NCI-H2196 treated with DMSO at 0.1 percent for 48 hours (cell line): Measurements from ENCODE around the gene RIPPLY1.

Source experiments
- DNase-seq: peaks from one replicate; lab custom pipeline; 2025; ENCODE audit not compliant: unreplicated experiment; lab: John Stamatoyannopoulos, UW

The RIPPLY1 gene, protein sequence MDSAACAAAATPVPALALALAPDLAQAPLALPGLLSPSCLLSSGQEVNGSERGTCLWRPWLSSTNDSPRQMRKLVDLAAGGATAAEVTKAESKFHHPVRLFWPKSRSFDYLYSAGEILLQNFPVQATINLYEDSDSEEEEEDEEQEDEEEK

DNA sequence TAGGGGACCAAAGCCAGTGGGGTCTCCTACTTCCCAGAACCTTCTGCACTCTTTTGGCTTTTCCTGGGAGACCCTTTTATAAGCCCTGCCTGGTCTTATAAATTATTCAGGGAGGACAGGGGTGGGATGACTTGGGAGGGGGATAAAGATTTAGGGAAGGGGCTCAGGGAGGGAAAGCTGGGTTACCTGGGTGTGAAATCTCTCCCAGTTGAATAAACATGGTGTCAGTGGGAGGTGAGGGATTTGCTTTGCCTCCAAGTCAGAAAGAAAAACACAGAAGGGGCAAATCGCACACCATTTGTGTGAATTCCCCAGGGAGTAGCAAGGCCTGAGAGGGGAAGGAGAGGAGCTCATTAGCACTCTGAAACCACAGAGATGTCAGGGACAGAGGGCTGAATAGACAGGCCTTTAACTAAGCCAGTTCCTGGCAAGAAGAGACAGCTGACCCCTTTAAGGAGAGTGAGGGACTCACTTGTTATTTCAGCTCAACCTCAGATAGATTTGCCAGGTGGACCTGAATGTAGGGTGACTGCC lies at the start of gene RIPPLY1:
TSS of gene RIPPLY1 (minus strand) at position 51 of the 534 bp plus-strand sequence. CDS start 54 bp downstream, outside the sequence.
- DNase-seq: no peak

DNA sequence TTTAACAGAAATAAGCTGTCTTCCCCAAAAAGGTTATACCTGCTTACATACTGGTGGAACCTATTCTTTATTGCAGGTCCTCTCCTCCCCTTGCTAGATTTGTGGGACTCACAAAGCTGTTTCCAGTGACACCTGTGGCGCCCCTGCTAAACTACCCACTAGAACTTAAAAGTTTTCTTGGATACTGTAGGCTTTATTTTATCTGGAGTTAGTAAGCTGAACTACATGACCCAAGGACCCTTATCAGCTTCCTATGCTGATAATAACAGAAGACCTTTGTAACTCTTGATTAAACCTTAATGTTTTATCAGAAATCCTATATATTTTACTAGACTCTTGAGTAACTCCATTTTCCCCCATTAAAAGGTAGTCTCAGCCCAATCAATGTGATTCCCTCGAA lies 49.4 kb upstream of the RIPPLY1 start:
- DNase-seq: no peak

DNA sequence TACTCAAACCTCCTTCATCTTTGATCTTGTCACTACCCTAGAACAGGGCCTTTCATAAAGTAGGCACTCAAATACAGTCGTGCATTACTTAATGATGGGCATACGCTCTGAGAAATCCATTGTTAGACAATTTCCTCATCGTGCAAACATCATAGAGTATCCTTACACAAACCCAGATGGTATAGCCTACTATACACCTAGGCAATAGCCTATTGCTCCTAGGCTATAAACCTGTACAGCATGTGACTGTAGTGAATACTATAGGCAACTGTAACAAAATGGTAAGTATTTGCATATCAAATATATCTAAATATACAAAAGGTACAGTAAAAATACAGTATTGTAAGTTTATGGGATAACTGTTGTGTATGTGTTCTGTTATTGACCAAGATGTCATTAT lies 48.9 kb upstream of the RIPPLY1 start:
- DNase-seq: no peak

DNA sequence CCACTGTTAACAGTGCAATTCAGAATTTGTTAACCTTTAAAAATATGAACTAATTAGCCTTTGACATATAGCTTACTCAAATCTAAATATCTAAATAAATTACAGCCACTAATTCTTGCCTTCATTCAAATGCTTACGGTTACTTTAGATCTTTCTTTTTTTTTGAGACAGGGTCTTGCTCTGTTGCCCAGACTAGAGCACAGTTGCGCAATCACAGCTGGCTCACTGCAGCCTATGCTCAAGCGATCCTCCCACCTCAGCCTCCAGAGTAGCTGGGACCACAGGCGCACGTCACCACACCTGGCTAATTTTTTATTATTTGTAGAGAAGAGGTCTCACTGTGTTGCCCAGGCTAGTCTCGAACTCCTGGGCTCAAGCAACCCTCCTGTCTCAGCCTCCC lies 48.1 kb upstream of the RIPPLY1 start:
- no peak for DNase-seq

DNA sequence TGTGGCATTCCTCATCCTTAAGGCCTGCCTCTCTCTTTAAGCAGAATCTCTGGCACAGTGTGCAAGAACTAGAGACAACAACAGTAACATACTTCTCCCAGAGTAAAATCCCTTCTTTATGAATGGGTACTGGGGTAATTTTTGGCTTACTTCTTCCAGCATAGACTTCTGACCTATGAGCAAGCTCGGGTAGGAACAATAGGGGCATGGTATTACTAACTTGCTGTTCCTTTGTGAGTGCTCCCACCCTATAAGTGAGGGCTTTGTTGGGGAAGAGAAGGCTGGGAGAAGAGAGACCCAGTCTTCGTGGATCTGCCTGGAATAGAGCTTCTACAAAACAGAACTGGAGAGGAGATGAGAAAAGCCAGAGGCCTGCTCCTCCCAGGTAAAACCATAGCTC lies 47.2 kb upstream of the RIPPLY1 start:
- DNase-seq: no peak

DNA sequence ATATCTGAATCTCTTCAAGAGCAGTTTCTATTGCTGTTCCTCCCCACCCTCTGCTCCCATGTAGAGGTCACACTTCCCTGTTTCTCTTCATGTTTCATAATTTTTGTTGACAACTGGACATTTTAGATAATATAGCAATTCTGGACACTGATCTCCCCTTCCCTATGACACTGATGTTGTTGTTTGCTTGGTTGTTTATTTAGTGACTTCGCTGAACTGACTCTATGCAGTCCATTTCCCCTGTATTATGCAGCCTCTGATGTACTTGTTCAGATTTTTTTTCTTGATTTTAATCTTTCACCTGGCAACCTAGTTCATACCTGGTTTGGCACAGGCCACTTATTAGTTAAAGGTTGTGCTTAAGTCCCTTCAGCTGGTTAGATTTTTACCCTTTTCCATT lies 46.2 kb upstream of the RIPPLY1 start:
- DNase-seq: no peak

DNA sequence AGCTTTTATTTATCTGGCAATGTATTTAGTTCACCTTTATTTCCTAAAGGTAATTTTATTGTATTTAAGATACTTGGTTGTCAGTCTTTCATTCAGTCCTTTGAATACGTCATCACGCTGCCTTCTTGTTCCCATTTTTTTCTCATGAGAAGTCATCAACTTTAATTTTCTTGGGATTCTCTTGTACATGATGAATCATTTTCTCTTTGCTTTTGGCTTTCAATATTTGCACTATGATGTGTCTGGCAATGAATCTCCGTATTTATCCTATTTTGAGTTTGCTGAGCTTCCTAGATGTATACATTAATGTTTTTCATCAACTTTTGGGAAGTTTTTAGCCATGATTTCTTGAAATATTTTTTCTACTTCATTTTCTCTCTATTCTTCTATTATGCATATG lies 45.5 kb upstream of the RIPPLY1 start:
- no peak for DNase-seq

DNA sequence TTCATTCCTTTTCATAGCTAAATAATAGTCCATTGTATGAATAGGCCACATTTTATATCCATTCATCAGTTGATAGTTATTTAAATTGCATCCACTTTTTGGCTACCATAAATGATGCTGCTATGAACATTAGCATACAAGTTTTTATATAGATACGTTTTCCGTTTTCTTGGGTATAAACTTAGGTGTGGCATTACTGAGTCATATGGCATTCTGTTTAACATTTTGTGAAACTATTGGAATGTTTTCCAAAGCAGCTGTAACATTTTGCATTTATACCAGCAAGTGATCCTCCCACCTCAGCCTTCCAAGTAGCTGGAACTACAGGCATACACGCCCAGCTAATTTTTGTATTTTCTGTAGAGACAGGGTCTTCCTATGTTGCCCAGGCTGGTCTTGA lies 43.3 kb upstream of the RIPPLY1 start:
- no peak for DNase-seq

DNA sequence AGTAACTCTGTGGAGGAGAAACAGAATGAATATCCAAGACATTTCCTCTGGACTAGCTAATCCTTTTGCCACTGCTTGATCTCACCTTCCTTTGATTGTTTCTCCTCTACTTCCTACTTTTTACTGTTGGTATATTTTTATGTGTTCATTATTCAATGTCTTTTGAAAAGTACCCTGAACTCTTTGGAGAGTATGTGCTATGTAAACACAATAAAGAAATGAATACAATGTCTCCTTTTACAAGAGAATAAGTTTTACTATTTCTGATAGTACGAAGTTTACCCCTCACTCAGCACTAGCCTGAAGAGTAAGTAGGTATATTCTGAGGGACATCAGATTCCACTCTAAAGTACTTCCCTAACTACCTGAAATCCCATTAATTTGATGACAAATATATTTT lies 36.9 kb upstream of the RIPPLY1 start:
- no peak for DNase-seq

DNA sequence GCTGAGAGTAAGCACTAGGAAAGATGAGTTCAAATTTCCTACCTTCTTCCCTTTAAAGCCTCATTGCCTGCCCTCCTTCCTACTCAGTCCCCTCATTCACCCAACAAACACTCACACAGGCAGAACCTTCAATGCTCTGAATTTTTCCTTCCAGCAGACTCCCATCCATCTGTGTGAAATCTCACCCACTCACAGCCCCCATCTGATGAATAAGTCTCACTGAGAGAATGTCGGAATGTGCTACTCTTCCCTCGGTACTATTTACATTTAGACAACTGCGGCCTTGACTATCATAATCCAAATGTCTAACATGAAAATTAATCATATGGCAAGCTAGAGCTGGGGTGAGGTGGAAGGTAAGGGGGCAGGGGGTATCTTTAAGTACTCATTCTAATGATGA lies 36.4 kb upstream of the RIPPLY1 start:
- DNase-seq: no peak

DNA sequence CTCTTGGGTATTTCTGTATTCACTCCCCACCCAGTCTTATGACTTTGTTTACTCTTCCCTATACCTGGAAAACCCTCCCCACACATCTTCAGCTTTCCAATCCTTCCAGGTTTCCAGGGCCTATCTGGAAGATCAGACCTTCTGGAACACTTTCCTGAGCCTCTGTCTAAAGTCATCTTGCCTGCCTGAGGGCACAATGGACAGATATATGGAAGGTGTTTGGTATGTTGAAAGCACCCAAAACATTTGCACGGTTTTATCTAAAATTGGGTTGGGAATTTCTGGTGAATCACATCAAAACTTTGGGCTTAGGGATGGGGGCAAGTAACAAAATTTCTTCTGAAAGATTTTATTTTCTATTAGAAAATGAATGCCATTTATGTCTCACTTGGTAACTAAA lies 33.1 kb upstream of the RIPPLY1 start:
- no peak for DNase-seq

DNA sequence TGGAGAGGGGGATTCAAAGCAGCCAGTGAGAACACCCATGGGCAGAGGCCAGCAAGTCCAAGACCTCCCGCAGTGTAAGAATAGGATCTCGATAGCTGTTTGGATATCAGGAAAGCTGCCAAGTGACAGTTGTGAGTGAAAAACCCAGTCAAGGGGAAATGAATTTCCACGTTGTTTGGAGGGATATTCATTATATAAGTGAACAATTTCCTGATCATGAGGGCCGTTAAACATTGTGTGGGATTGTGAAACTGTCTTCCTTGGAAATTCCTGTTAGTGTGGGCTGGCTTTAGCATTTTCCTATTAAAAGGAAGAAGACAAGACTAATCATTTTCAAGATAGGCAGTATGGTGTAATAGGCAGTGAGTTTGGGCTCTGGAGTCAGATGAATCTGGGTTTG lies 32.0 kb upstream of the RIPPLY1 start:
- no peak for DNase-seq

DNA sequence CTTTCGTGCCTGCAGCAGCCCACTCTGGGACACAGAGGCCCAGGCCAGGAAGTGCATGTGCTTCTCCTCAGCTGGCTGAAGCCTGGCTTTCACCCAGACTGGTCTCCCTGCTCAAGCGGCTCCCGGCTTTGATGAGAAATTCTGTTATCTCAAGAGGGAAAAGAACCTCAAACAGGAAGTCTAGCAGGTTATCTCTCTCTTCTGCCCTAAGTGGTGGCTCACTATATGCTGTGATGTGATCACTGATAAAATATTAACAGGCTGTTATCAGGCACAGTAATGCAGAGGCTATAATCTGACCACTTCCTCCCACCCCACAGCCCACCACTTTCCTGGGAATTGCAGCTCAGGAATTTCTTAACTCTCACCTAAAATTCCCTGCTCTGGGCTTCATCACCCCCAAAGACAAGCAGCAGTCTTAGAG lies 30.4 kb upstream of the RIPPLY1 start:
- DNase-seq: no peak

DNA sequence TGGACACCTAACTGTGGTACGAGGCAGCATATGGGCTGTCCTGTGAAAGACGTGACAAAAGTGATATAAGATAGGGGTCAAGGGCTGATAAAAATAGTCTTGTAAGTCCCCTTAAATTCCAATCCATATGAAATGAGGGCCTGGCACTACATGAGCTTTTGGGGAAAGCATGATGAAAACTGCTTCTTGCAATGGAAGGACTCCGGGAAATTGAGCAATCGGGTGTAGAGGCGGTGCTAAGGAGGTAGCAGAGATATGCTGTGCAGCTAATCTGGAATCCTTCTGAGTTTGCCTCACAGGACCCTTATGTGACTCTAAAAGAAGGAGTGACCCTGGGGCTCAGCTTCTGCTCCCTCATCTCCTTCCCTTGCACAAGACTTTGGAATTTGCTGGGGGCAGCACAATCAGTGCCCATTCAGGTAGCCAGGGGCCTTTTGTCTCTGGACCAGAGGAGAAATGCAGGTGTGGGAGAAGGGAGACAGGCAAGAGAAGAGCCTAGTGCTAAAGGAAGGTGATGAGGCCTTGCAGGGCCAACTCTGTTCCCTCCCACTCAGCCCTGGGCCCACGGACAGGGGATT lies 29.9 kb upstream of the RIPPLY1 start:
- no peak for DNase-seq

DNA sequence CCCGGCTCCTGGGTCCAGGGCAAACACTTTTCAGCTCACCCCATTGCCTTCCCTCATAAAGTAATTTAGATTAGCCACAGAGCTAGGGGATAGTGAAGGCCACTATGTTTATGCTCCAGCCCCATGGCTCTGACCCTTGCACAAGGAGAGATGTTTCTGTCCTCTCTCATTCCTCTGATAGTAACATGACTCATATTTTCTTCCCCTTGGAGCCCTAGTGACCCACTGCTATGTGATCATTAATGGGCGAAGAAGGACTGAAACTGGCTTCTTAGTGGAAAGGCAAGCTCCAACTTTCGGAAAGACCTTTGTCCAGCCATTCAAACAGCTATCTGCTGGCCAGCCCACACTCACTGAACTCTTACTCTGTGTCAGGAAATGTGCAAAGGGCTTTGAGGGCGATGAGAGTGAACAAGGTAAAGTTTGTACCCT lies 29.4 kb upstream of the RIPPLY1 start:
- no peak for DNase-seq

DNA sequence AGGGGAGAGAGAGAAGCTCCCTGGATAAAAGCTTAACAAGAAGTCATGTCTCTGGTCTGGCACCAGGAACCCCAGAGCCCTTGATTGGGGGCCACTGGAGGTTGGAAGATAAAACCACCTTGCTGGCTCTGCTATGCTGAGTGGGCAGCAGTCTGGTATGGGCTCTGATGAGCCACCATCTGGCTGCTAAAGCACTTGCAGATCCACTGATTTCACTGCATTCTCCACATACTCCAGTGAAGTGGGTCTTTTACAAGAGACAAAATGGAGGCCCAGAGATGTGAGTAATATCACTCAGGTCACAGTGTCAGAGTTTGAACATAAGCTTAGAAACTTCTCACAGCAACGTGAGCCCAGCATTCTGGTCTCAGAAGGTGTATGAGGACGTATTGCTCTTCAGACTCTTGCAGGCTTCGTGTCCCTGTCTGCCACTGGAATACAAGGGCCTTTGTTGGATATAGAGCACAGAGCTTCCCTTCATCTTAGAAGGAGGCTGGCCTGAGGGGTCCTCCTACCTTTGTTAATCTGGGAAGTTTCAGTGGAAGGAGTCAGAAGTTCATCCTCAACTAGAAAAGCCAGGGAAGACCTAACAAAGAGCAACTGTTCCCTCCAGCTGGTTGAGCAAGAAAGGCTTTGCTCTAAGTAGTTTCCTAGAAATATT lies 28.8 kb upstream of the RIPPLY1 start:
- no peak for DNase-seq

DNA sequence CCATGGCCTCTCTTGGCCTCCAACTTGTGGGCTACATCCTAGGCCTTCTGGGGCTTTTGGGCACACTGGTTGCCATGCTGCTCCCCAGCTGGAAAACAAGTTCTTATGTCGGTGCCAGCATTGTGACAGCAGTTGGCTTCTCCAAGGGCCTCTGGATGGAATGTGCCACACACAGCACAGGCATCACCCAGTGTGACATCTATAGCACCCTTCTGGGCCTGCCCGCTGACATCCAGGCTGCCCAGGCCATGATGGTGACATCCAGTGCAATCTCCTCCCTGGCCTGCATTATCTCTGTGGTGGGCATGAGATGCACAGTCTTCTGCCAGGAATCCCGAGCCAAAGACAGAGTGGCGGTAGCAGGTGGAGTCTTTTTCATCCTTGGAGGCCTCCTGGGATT lies 25.1 kb upstream of the RIPPLY1 start:
- DNase-seq: no peak

DNA sequence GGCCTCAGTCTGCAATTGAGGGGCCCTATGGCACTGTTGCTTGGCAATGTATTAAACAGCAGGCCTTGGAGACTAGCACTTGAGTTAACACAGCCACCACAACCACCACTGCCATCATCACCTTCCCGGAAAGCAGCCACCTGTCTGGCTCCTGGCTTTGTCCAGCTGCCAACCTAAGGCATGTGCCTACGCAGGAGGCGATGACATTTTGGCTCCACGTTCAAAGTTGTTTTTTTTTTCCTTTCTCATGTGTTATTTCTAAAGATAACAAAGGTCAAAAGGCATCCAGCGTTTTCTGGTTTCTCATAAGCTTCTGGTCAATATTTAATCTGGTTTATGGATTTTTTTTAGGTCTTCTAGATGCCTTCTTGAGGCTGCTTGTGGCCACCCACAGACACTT lies 24.6 kb upstream of the RIPPLY1 start:
- peak; percentile 4 for DNase-seq

DNA sequence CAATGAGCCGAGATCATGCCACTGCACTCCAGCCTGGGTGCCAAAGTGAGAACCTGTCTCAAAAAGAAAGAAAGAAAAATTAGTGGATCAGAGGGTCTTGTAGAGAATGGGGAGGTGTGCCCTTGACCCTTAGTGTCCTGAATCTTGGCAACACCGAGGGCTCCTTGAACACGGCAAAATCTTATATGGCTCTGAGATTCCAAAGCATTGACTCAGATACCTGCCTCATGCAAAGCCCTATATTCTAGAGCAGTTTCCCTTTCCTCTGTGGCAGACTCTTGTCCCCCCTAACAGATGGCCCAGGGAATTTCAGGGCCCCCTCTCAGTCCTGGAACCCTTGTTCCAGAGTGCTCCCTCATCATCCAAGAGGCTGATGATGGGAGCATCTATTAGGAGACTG lies 23.9 kb upstream of the RIPPLY1 start:
- no peak for DNase-seq

DNA sequence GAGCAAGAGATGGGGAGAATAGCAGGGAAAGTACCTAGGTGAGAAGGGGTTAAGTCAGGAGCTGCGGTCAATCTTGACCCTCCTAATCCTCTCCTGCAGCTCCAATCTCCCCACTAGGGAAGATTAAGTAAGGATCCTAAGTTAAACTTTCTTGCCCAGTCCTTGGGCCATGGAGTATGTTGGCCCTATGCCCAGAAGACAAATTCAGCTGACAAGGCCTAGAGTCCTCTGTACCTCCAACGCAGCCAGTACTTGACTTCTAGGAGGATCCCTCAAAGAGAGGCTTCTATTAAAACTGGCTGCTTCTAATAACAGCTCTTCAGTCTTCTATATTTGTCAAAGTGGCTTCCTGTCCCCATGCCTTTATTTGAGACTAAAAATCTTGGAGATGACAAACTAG lies 18.5 kb upstream of the RIPPLY1 start:
- no peak for DNase-seq

DNA sequence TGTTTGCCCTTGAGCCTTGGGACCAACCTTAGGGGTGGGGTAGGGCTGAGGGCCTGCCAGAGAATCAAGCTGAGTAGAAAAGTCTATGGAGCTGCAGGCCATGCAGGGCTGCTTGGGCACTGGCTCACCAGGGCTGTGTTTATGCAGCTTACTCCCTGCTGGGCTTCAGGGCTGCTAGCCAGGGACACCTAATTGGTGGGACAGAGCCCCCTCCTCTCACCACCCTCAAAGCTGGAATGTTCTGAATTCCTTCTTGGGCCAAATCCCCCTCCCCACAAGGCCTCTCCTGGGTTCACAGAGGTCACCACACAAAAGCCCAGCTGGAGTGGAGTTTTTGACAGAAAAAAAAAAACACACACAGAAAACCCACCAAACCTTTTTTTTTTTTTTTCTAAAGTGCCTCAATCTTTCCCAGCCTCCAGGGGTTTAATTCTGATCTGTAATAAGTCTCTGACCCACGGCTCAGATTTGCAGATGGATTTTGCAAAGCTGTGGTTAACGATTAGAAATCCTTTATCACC lies 16.9 kb upstream of the RIPPLY1 start, which contains the start of gene CLDN2:
TSS of gene CLDN2 (plus strand) at position 471 of the 521 bp plus-strand sequence. CDS start 7,827 bp downstream, outside the sequence.
- DNase-seq: no peak

DNA sequence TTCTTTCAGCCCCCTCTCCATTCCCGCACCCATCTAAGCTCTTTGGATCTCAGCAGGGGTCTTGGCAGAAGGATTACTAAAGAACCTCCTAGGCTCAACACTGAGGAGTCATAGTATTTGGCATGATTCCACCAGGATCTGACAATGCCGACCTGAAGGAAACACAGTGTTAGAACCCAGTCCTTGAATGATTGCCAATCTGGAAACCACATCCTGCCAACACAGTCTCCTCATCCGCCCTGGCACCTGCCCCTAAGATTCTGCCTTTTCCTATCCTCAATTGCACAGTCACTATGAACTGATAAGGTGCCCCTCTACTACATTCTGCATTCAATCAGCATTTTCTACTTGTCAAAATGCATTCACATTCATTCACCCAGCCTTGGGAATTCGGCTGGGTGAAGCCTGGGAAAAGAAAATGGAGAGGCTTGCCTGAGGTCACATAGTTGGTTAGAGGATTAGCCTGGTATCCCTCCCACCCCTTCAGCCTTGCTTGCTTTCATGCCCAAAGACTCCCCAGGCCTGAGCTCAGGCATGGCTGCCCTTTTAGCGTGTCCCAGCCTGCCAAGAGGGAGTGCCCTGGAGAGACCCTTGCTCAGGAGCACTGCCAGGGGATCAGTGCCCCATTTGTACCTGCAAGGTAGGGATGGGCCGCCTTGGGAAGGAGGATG lies 14.8 kb upstream of the RIPPLY1 start:
- DNase-seq: peak; percentile 29
